H4 (cell line): ENCODE results near the gene MEA1. TPM values are rescaled to one million over a fixed set of nuclear protein-coding genes. Genes with fewer than 3 reads are reported as not detected.
"Not testable (repeated sequence)": the region's sequence is repeated elsewhere in the genome, so short reads cannot be mapped to it uniquely, and the experiment has no call there.

Experiments
- DNase-seq: peaks from one replicate; pipeline ENCODE4 v3.0.0-alpha.2; 2015; ENCODE audit warnings: low spot score
- total RNA-seq: library from RNA; depleted of rRNA; stranded (reverse); fragments of >200 nt; shearing (Covaris generic); gene quantifications from 2 replicates; pipeline ENCODE4 v1.2.3, GENCODE V29; 2014; rRNA removed

Gene MEA1
- 154 and 171 TPM in 2 replicates for total RNA-seq

DNA sequence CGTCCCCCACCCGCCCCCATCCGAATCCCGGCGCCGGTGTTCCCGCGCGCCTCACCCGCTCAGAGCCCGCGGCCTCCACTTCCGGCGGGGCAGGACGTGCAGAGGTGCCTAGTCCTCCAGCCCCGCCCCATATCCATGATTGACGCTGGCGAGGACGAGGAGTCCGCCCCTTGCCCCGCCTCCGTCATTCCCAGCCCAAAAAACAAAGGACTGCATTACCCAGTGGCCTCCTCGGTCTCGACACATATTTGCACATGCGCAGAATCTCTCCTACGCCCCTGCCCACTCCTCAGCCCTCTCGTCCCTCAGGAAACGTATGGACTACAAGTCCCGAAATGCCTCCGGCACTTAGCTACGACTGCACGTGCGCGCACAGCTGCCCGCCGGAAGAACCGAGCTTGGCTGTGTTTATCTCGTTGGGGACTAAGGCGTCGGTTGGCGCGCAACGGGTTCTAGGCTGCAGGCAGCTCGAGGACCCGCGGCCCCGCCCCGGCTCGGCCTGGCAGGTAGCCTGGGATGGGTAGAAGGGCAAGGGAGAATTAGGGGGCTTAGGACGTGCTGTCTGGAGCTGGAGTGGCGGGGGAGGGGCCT, at the start of gene MEA1, which contains the start of gene KLHDC3:
TSS of gene MEA1 (minus strand) at position 104 of the 591 bp plus-strand sequence. CDS start 133 bp downstream, outside the sequence.
TSS of gene KLHDC3 (plus strand) at position 407 of the 591 bp plus-strand sequence. CDS start 2,944 bp downstream, outside the sequence.
- DNase-seq = peak; percentile 100

DNA sequence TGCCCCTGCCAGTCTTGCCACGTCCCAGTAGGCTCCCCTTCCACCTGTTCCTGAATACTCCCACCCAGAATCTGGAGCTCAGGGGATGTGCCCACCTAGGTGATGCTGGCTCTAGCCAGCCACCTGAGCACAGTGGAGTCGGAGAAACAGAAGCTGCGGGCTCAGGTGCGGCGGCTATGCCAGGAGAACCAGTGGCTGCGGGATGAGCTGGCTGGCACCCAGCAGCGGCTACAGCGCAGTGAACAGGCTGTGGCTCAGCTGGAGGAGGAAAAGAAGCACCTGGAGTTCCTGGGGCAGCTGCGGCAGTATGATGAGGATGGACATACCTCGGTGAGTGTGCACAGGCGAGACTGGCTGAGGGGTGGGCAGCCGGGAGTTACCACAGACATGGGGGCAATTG, 49.1 kb upstream of the MEA1 start:
- DNase-seq = no peak

DNA sequence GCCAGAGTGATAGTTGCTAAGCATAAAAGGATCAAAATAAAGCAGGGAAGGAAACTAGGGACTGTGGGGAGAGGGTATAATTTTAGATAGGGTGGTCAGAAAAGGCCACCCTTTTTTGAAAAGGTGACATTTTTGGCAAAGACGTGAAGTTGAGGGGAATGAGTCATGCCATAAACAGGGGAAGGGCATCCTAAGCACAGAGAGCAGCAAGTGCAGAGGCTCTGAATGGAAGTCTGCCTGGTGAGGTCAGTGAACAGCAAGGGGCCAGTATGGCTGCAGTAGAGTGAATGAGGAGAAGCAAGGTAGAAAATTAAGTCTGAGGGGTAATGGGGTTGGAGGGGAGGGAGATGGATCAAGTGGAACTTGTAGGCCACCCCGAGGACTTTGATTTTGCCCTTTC, 48.1 kb upstream of the MEA1 start:
- no peak for DNase-seq

GRCh38 chr6:43060755-43061633, 47.2 kb upstream of the MEA1 start:
- DNase-seq = no peak

- DNase-seq = no peak
Observed at GRCh38 chr6:43060034-43060754, 46.4 kb upstream of the MEA1 start.

GRCh38 chr6:43059168-43060033, 45.7 kb upstream of the MEA1 start, which contains the start of the genes KLC4 and MRPL2:
TSS of gene KLC4 (plus strand) at chr6:43059631. CDS start at chr6:43061336, 1,705 bp downstream.
TSS of gene MRPL2 (minus strand) at chr6:43059434. CDS start at chr6:43059381, 53 bp downstream.
- DNase-seq = peak; percentile 99

GRCh38 chr6:43058531-43058930, 44.8 kb upstream of the MEA1 start:
- DNase-seq = no peak

DNA sequence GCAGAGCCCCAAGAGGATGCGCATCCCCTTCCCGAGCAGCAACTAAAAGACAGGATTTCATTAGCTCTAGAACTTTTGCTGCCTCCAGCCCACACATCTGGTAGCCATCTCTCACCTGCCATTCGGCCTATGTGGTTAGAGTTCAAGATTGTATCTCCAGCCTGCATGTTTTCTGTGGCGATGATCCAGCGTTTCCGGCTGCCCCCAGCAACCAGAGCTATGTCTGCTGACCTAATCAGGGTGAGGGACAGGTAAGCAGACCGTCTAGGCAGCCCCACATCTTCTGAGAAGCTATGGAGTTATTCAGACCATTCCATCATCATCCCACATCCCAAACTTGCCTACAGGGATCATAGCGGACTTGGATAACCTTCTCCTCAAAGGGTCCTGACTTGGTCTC, 42.2 kb upstream of the MEA1 start:
- DNase-seq = no peak

DNA sequence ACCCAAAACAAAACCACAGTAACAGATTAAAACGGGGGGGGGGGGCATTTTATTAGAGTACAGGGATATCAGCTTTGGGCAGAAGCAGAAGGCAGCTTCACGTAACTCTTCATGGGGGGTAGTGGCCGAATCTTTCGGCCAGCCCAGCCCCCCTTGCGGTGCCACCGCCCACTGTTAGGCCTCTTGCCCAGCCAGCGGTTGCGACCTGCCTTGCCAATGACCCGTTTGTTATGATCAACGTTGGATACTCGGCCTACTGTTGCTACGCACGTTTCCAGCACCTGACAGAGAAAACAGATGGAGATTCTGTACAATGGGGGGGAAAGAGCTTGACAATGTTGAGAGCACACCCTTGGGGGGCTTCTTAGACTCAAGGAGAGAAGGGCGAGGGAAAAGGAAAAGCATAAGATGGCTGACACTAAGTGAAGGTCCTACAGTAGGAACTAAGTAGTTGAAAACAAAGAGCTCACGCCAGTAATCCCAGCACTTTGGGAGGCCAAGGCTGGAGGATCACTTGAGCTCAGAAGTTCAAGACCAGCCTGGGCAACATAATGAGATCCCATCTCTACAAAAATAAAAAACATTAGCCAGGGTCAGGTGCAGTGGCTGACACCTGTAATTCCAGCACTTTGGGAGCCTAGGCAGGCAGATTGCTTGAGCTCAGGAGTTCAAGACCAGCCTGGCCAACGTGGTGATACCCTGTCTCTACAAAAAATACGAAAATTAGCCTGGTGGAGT, 40.6 kb upstream of the MEA1 start:
- no peak for DNase-seq

- peak; percentile 98 for DNase-seq
Observed at GRCh38 chr6:43053545-43054205, 39.9 kb upstream of the MEA1 start, which contains the start of gene CUL7. TSS of gene CUL7 (minus strand) at chr6:43053851. CDS start at chr6:43052788, 1,063 bp downstream.

DNA sequence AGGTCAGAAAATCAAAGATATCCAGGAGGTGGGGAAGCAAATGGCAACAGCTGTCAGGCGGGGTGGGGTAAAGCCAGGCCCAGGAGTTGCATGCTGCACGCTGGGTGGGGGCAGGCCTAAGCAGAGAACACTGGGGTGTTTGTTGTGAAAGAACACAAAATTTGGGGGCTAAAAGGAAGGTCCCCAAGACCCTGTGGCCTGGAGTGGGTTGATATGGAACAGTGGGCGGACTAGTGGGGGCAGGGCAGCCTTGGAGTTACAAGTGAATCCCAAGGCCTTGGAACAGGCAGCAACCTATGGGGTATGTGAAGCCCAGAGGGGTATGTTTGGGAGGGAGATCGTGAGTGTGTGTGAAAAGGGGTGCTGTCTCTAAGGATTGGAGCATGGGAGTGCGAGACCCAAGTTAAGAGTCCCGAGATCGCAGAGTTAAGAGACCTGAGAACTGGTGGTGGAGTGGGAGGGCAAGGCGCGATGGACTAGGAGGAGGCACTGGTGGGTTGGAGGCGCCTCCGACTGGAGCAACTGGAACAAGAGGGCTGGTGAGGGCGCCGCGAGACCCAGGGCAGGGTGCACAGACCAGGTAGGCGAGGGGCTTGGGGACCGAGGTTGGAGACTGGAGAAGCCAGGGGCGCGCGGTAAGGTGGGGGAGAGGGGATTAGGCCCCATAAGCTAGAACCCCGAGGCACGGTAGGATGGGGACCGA, 39.2 kb upstream of the MEA1 start:
- no peak for DNase-seq

- no peak for DNase-seq
Observed at GRCh38 chr6:43052225-43052841, 38.6 kb upstream of the MEA1 start.

DNA sequence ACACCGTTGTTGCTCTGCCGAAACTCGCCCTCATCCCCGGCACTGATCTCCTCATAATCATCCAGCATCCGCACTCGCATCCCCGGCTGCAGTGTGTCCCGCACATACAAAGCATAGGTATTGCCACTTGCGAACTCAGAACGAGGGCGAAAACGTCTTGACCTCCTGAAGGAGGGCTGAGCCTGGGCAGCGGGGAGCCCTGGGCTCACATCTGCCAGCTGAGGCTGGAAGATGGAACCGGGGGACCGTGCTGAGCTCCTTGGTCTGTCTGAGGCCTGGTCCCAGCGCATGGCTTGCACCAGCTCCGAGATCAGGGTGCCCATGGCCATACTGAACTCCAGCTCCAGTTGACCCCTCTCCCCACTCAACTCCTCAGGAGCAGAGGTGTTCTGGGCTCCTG, 37.2 kb upstream of the MEA1 start:
- DNase-seq = no peak

- DNase-seq = no peak
Observed at GRCh38 chr6:43047998-43048397, 34.3 kb upstream of the MEA1 start.

- no peak for DNase-seq
Observed at GRCh38 chr6:43045371-43045930, 31.7 kb upstream of the MEA1 start.

GRCh38 chr6:43043310-43043709, 29.6 kb upstream of the MEA1 start:
- no peak for DNase-seq

DNA sequence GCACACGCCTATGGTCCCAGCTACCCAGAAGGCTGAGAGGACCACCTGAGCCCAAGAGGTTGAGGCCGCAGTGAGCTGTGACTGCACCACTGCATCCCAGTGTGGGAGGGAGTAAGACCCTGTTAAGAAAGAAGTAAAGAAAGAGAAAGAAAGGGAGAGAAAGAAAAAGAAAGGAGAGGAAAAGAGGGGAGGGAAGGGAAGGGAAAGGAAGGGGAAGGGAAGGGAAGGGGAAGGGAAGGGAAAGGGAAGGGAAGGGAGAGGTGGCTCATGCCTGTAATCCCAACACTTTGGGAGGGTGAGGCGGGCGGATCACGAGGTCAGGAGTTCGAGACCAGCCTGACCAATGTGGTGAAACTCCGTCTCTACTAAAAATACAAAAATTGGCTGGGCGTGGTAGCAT, 27.7 kb upstream of the MEA1 start:
- DNase-seq = not testable (repeated sequence)

DNA sequence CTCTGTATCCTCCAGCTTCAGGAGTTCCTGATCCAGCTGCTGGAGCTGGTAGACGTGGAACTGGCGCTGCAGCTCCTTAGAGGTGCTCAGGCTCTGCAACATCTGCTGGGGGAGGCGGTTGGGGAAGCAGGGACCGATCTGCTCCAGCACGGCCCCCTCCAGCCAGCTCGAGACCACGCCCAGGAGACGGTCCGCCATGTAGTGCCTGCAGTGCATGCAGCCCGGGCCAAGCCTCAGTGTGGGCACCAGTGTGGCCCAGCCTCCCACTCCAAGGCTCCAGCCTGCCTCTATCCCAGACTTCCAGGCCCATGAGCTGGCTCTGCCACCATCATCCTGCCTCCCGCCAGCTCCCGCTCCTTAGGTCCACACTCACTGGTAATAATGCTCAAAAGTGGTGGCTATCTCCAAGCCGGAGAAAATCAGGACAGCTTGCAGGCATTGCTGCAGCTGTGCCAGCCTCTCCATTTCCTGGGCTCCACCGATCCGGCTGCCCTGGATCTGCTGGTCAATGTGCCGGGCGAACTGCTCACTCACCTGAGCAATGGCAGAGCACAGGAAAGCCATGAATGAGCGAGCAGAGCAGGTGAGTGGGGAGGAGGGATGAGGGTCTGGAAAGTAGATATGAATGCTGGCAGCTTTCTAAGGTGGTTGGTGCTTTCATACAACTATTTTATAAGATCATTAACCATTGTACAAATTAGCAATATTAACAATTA, 27.0 kb upstream of the MEA1 start:
- DNase-seq = no peak
